Measurements from ENCODE around the gene SYNE1.
"Not testable (repeated sequence)": the region's sequence is repeated elsewhere in the genome, so short reads cannot be mapped to it uniquely, and the experiment has no call there.

Gene SYNE1

GRCh38 chr6:152491501-152491900 is 145.7 kb downstream of the SYNE1 start:
- DNase-seq (ENCODE audit: low spot score), result not testable (repeated sequence)

GRCh38 chr6:152490971-152491378 is 146.2 kb downstream of the SYNE1 start:
- DNase-seq (ENCODE audit: low spot score), result peak; percentile 15

- DNase-seq (ENCODE audit: low spot score), result no peak
These were observed 152.4 kb downstream of the SYNE1 start for GRCh38 chr6:152484806-152485205.

- no peak for DNase-seq (ENCODE audit: low spot score)
These were observed 154.9 kb downstream of the SYNE1 start for GRCh38 chr6:152482289-152482688.

GRCh38 chr6:152478377-152479010 is 158.7 kb downstream of the SYNE1 start:
- no peak for DNase-seq (ENCODE audit: low spot score)

GRCh38 chr6:152474354-152474753 is 162.8 kb downstream of the SYNE1 start:
- DNase-seq (ENCODE audit: low spot score), result no peak

GRCh38 chr6:152472325-152472724 is 164.8 kb downstream of the SYNE1 start:
- peak; percentile 33 for DNase-seq (ENCODE audit: low spot score)

- DNase-seq (ENCODE audit: low spot score), result peak; percentile 52
These were observed 165.5 kb downstream of the SYNE1 start for GRCh38 chr6:152471456-152472265.

- no peak for DNase-seq (ENCODE audit: low spot score)
These were observed 174.0 kb downstream of the SYNE1 start for GRCh38 chr6:152463164-152463563.

- DNase-seq (ENCODE audit: low spot score), result no peak
These were observed 174.4 kb downstream of the SYNE1 start for GRCh38 chr6:152462716-152463115.

GRCh38 chr6:152461556-152461955 is 175.6 kb downstream of the SYNE1 start:
- peak; percentile 18 for DNase-seq (ENCODE audit: low spot score)

GRCh38 chr6:152458648-152459644 is 178.2 kb downstream of the SYNE1 start:
- peak; percentile 22 for DNase-seq (ENCODE audit: low spot score)

- DNase-seq (ENCODE audit: low spot score), result no peak
These were observed 179.1 kb downstream of the SYNE1 start for GRCh38 chr6:152457949-152458624.

GRCh38 chr6:152454003-152454402 is 183.2 kb downstream of the SYNE1 start:
- no peak for DNase-seq (ENCODE audit: low spot score)

- no peak for DNase-seq (ENCODE audit: low spot score)
These were observed 183.7 kb downstream of the SYNE1 start for GRCh38 chr6:152453421-152453820.

GRCh38 chr6:152452639-152453038 is 184.5 kb downstream of the SYNE1 start:
- no peak for DNase-seq (ENCODE audit: low spot score)

- no peak for DNase-seq (ENCODE audit: low spot score)
These were observed 186.6 kb downstream of the SYNE1 start for GRCh38 chr6:152450519-152450918.

- DNase-seq (ENCODE audit: low spot score), result no peak
These were observed 195.3 kb downstream of the SYNE1 start for GRCh38 chr6:152441902-152442301.

- DNase-seq (ENCODE audit: low spot score), result no peak
These were observed 201.3 kb downstream of the SYNE1 start for GRCh38 chr6:152435816-152436215.

GRCh38 chr6:152432758-152433157 is 204.4 kb downstream of the SYNE1 start:
- no peak for DNase-seq (ENCODE audit: low spot score)

GRCh38 chr6:152428126-152428525 is 209.0 kb downstream of the SYNE1 start:
- no peak for DNase-seq (ENCODE audit: low spot score)

- DNase-seq (ENCODE audit: low spot score), result no peak
These were observed 210.9 kb downstream of the SYNE1 start for GRCh38 chr6:152426276-152426675.
